ENCODE measurements around the gene FOXL2NB. TPM values are rescaled to one million over a fixed set of nuclear protein-coding genes. Genes with fewer than 3 reads are reported as not detected.

Gene FOXL2NB
- total RNA-seq, 1 experiment from 2014 or later: not detected

DNA sequence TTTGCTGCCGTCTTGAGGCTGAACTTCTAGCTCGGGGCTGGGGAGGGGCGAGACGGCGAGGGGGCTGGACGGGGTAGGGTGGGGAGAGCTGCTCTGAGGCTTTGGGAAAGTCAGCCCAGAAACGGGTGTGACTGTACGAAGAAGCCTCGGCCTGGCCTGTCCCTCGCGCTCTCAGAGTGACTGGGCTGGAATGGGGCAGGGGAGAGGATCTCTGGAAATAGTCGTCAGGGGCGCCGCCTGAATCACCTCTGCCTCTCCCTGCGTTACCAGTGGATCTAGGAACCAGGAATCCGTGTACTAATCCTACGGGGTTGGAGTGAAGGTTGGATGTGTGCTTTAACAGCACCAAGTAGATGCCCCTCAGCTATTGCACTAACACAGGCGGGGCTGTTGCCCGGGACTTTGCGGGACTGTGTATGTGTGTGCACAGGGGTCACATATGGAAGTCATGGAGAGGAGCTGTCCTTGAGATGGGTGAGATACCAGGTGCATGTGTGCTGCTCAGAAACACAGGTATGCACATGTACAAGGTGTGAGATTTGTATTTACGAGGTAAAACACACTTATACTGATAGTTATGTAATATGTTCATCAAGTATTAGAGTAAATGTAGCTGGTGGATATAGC, 591 bp downstream of the FOXL2NB start:
- no peak overlapping the region for H3K4me2 ChIP-seq (ENCODE audit: low read depth, low read length, poor library complexity, severe bottlenecking)
- H3K27ac ChIP-seq (ENCODE audit: low read length): no peak overlapping the region

DNA sequence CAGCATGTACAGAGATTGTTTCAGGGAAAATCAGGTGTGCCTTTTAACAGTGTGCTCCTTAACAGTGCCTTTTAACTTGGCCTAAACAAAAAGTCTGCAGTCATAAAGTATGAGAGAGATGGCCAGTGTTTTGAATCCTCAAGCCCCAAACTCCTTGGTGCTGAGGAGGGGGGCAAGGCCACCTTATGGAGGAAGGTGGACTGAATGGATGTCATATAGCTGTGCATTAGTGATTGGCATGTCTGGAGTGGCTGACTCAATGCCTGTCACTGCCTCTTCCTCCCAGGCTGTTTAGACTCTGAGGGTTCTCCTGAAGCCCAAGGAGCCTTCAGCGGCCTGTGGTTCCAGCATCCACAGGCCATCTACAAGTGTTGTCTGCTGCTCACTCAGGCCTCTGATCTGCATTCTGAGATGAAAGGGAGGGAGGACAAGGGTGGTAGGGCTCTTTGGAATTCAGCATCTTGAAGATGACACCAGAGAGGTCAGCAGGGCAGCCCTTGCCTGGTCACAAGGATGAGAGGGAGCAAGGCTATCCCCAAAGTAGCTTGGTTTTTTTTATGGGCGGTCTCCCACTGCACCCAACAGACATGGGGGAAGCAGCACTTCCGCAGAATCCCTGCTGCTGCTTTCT, 1.5 kb downstream of the FOXL2NB start:
- H3K9me2 ChIP-seq (replicated peaks; ENCODE audit: insufficient read depth, low read length): no peaks in the 10 kb centered on the region
- H3K27me3 ChIP-seq (ENCODE audit: low read length): no peaks in the 10 kb centered on the region
- DNase-seq: no peak
- no peak overlapping the region for H3K9ac ChIP-seq (ENCODE audit: low read length)
- H3K4me3 ChIP-seq (ENCODE audit: low read length): no peak overlapping the region
- no peaks in the 10 kb centered on the region for H3K79me2 ChIP-seq (ENCODE audit: low read length)
- H3K27ac ChIP-seq (ENCODE audit: low read length): no peak overlapping the region
- H3K36me3 ChIP-seq (ENCODE audit: insufficient read depth, low read length): no peaks in the 10 kb centered on the region
- H2AFZ ChIP-seq (ENCODE audit: low read length): no peak overlapping the region
- H4K20me1 ChIP-seq (ENCODE audit: insufficient read depth, low read depth, low read length): no peaks in the 10 kb centered on the region
- no peak overlapping the region for H3K4me2 ChIP-seq (ENCODE audit: low read depth, low read length, poor library complexity, severe bottlenecking)
- H3K4me1 ChIP-seq (ENCODE audit: low read length): no peaks in the 10 kb centered on the region
- H3K9me3 ChIP-seq (ENCODE audit: low read length): no peaks in the 10 kb centered on the region

More for the DNA sequence above, 591 bp downstream of the FOXL2NB start:
- no peaks in the 10 kb centered on the region for H3K9me2 ChIP-seq (replicated peaks; ENCODE audit: insufficient read depth, low read length)
- H3K9ac ChIP-seq (ENCODE audit: low read length): no peak overlapping the region
- no peaks in the 10 kb centered on the region for H3K27me3 ChIP-seq (ENCODE audit: low read length)
- no peaks in the 10 kb centered on the region for H3K4me1 ChIP-seq (ENCODE audit: low read length)
- DNase-seq: no peak
- no peaks in the 10 kb centered on the region for H3K79me2 ChIP-seq (ENCODE audit: low read length)
- H4K20me1 ChIP-seq (ENCODE audit: insufficient read depth, low read depth, low read length): no peaks in the 10 kb centered on the region
- no peaks in the 10 kb centered on the region for H3K9me3 ChIP-seq (ENCODE audit: low read length)
- H2AFZ ChIP-seq (ENCODE audit: low read length): no peak overlapping the region
- no peaks in the 10 kb centered on the region for H3K36me3 ChIP-seq (ENCODE audit: insufficient read depth, low read length)
- no peak overlapping the region for H3K4me3 ChIP-seq (ENCODE audit: low read length)

DNA sequence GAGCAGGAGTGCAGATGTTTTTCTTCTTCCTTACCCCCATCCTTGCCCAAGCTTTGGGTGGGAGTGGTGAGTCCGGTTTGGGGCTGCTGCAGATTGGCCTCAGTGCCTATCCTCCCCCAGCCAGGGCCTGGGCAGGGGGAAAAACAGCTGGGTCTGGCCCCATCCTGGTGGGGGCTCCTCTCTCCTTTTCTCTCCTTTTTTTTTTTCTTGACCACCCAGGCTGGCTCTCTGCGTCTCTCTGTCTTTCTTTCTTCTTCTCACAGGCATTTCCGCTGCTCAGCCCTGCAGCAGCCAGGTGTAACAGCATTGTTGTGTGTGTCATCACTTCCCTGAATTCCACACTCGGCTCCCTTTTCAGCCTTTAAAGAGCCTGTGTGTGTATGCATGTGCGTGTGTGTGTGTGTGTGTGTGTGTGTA, 2.0 kb downstream of the FOXL2NB start:
- Histone ChIP-seq H3K27me3 (ENCODE audit: low read length) (no peaks in the 10 kb centered on the region), H3K9me3 (ENCODE audit: low read length) (no peaks in the 10 kb centered on the region), H3K9me2 (replicated peaks; ENCODE audit: insufficient read depth, low read length) (no peaks in the 10 kb centered on the region), H3K79me2 (ENCODE audit: low read length) (no peaks in the 10 kb centered on the region), H3K4me1 (ENCODE audit: low read length) (no peaks in the 10 kb centered on the region), H3K9ac (ENCODE audit: low read length) (no peak overlapping the region), H4K20me1 (ENCODE audit: insufficient read depth, low read depth, low read length) (no peaks in the 10 kb centered on the region), H3K36me3 (ENCODE audit: insufficient read depth, low read length) (no peaks in the 10 kb centered on the region), H2AFZ (ENCODE audit: low read length) (no peak overlapping the region), H3K4me3 (ENCODE audit: low read length) (no peak overlapping the region), H3K4me2 (ENCODE audit: low read depth, low read length, poor library complexity, severe bottlenecking) (no peak overlapping the region), H3K27ac (ENCODE audit: low read length) (no peak overlapping the region)
- no peak for DNase-seq

DNA sequence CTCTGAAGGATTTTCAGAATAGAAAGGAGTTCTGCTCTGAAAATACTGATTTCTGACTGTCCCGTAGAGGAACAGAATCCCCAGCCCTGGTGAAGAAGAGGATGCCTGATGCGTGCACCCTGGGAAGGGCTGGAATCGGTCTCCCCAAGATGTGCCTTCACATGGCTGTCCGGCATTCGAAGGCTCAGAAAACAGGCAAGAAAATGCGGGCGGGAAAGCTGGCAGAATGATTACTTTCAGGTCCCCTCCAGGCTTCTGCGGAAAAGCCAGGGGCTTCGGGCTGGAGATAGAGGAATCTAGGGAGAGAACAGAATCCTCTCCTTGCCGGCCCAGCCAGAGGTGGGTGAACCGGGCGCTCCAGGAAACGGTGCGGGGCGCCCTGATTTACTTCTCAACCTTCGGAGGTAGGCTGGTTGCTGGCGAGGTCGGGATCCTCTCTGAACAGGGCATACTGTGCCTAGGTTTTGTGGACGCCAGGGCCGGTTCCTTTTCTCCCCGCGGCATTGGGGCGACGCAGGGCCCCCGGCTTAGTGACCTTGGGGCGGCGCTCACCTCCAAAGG, 2.5 kb downstream of the FOXL2NB start:
- Histone ChIP-seq H3K27ac (ENCODE audit: low read length) (no peak overlapping the region), H2AFZ (ENCODE audit: low read length) (no peak overlapping the region), H3K36me3 (ENCODE audit: insufficient read depth, low read length) (no peaks in the 10 kb centered on the region), H3K4me2 (ENCODE audit: low read depth, low read length, poor library complexity, severe bottlenecking) (no peak overlapping the region), H3K4me1 (ENCODE audit: low read length) (no peaks in the 10 kb centered on the region), H3K9ac (ENCODE audit: low read length) (no peak overlapping the region), H3K9me2 (replicated peaks; ENCODE audit: insufficient read depth, low read length) (no peaks in the 10 kb centered on the region), H3K4me3 (ENCODE audit: low read length) (no peak overlapping the region), H3K79me2 (ENCODE audit: low read length) (no peaks in the 10 kb centered on the region), H3K27me3 (ENCODE audit: low read length) (no peaks in the 10 kb centered on the region), H4K20me1 (ENCODE audit: insufficient read depth, low read depth, low read length) (no peaks in the 10 kb centered on the region), H3K9me3 (ENCODE audit: low read length) (no peaks in the 10 kb centered on the region)
- no peak for DNase-seq

DNA sequence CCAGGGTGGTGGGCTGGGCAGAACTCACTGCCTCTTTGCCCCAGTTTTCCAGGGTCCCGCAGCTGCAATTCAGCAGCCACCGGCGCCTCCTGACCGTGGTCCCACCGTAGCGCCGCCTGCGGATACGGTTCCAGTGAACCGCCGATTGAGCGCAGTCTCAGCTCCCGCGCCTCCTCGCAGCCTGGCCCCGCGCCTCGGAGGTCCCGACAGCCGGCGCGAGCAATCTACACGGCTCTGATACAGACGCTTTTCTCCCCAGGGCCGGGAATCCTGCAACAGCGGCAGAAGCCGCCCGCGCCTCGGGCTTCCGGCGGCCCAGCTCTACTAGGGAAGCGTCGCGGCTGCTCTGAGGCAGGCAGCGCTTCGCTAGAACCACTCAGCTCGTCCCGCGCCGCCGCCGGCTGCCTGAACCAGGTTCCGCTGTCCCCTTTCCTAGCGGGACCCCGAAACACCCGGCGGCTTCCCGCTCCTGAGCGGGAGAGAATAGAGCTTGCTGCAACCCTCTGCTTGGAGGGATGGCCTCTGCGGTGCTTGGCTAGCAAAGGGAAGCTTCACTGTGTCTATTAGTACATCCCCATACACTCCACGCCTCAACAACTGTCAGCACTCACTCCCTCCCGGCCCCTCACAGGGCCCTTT, 3.1 kb downstream of the FOXL2NB start:
- no peak overlapping the region for H3K4me2 ChIP-seq (ENCODE audit: low read depth, low read length, poor library complexity, severe bottlenecking)
- H3K27ac ChIP-seq (ENCODE audit: low read length): no peak overlapping the region
- H3K79me2 ChIP-seq (ENCODE audit: low read length): no peaks in the 10 kb centered on the region
- H3K4me3 ChIP-seq (ENCODE audit: low read length): no peak overlapping the region
- no peaks in the 10 kb centered on the region for H4K20me1 ChIP-seq (ENCODE audit: insufficient read depth, low read depth, low read length)
- H3K4me1 ChIP-seq (ENCODE audit: low read length): no peaks in the 10 kb centered on the region
- no peaks in the 10 kb centered on the region for H3K9me3 ChIP-seq (ENCODE audit: low read length)
- H3K36me3 ChIP-seq (ENCODE audit: insufficient read depth, low read length): no peaks in the 10 kb centered on the region
- no peaks in the 10 kb centered on the region for H3K9me2 ChIP-seq (replicated peaks; ENCODE audit: insufficient read depth, low read length)
- H2AFZ ChIP-seq (ENCODE audit: low read length): no peak overlapping the region
- no peak overlapping the region for H3K9ac ChIP-seq (ENCODE audit: low read length)
- DNase-seq: no peak
- H3K27me3 ChIP-seq (ENCODE audit: low read length): no peaks in the 10 kb centered on the region

DNA sequence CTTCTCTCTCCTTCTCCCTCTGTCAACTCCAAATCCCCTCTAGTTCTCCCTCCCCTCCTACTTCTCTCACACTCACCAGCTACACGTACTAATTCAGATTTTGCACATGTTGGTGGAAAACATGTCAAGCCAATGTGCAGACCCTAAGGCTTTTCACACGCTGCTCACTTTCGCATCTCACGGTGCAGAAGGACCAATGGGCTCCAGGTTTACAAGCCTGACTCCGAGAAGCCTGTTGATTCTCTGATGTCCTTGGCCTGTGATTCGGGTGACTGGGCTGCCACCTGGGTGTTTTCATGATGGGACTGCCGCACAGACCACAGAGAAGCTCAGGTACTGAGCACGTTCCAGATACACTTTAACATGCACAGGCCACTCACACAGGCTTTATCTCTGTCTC, 3.7 kb downstream of the FOXL2NB start:
- H3K9me2 ChIP-seq (replicated peaks; ENCODE audit: insufficient read depth, low read length): no peaks in the 10 kb centered on the region
- H3K4me1 ChIP-seq (ENCODE audit: low read length): no peaks in the 10 kb centered on the region
- no peaks in the 10 kb centered on the region for H3K27me3 ChIP-seq (ENCODE audit: low read length)
- no peaks in the 10 kb centered on the region for H3K36me3 ChIP-seq (ENCODE audit: insufficient read depth, low read length)
- H2AFZ ChIP-seq (ENCODE audit: low read length): no peak overlapping the region
- no peaks in the 10 kb centered on the region for H3K79me2 ChIP-seq (ENCODE audit: low read length)
- no peaks in the 10 kb centered on the region for H3K9me3 ChIP-seq (ENCODE audit: low read length)
- no peak overlapping the region for H3K4me3 ChIP-seq (ENCODE audit: low read length)
- no peak overlapping the region for H3K27ac ChIP-seq (ENCODE audit: low read length)
- no peak overlapping the region for H3K9ac ChIP-seq (ENCODE audit: low read length)
- no peaks in the 10 kb centered on the region for H4K20me1 ChIP-seq (ENCODE audit: insufficient read depth, low read depth, low read length)
- no peak overlapping the region for H3K4me2 ChIP-seq (ENCODE audit: low read depth, low read length, poor library complexity, severe bottlenecking)
- no peak for DNase-seq

DNA sequence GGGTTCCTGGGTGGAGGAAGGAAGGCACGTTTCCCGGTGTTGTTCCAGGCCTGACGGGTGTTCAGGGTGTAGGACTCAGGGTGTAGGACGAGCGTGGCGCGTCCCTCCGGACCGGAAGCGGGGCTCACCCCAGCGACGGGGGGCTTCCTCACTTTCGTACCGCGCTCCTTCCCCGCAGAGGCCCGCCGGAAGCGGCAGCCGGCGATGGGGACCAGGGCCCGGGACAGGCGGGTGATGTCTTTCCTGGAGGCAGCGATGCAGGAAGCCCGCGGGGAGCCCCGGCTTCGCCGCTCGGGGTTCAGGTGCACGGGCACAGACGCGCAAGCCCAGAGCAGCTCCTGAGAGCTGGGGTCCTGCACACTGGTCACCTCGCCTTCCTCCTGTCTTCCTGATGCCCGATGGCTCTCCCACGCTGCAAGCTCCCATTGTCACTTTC, 13.4 kb downstream of the FOXL2NB start:
- no peaks in the 10 kb centered on the region for H4K20me1 ChIP-seq (ENCODE audit: insufficient read depth, low read depth, low read length)
- no peak for DNase-seq
- H3K27me3 ChIP-seq (ENCODE audit: low read length): no peaks in the 10 kb centered on the region
- no peak overlapping the region for H3K9ac ChIP-seq (ENCODE audit: low read length)
- no peak overlapping the region for H3K4me3 ChIP-seq (ENCODE audit: low read length)
- H3K79me2 ChIP-seq (ENCODE audit: low read length): no peaks in the 10 kb centered on the region
- H3K4me1 ChIP-seq (ENCODE audit: low read length): no peaks in the 10 kb centered on the region
- no peaks in the 10 kb centered on the region for H3K9me3 ChIP-seq (ENCODE audit: low read length)
- no peaks in the 10 kb centered on the region for H3K36me3 ChIP-seq (ENCODE audit: insufficient read depth, low read length)
- no peak overlapping the region for H3K4me2 ChIP-seq (ENCODE audit: low read depth, low read length, poor library complexity, severe bottlenecking)
- H2AFZ ChIP-seq (ENCODE audit: low read length): no peak overlapping the region
- H3K27ac ChIP-seq (ENCODE audit: low read length): no peak overlapping the region
- H3K9me2 ChIP-seq (replicated peaks; ENCODE audit: insufficient read depth, low read length): no peaks in the 10 kb centered on the region

DNA sequence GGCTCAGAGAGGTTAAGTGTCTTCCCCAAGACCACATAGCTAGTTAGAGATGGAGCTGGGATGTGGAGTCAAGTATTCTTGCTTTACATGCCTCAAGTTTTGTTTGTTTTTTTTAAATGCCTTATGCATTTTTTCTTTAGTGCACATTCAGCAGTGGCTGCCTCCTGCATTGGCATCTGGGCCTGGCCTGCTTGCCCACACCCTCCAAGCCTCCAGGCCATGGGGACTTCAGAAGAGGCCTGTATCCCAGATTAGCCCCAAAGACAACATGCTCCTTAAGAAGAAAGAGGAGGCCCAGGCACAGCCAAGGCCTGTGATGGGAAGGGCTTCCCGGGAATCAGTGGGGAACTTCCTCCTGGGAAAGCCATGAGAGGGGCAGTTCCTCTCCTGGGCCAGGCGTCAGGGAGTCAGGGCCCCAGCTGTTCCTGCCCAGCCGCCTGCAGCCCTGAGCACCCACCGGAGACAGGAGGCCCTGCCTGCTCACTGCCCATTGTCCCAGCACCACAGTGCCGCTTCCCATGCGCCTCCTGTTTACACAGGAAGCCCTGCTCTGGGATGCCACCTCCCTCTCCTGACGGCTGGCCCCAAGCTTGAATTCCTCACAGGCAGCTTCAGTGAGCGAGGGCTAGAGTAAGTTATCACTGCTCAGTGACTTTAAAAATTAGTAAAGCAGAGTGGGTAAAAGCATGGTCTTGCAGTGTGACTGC, 16.0 kb downstream of the FOXL2NB start:
- Histone ChIP-seq H3K4me2 (ENCODE audit: low read depth, low read length, poor library complexity, severe bottlenecking) (no peak overlapping the region), H3K36me3 (ENCODE audit: insufficient read depth, low read length) (no peaks in the 10 kb centered on the region), H3K4me3 (ENCODE audit: low read length) (no peak overlapping the region), H3K79me2 (ENCODE audit: low read length) (no peaks in the 10 kb centered on the region), H4K20me1 (ENCODE audit: insufficient read depth, low read depth, low read length) (no peaks in the 10 kb centered on the region), H3K4me1 (ENCODE audit: low read length) (no peaks in the 10 kb centered on the region), H3K9me3 (ENCODE audit: low read length) (no peaks in the 10 kb centered on the region), H3K9ac (ENCODE audit: low read length) (no peak overlapping the region), H3K27me3 (ENCODE audit: low read length) (no peaks in the 10 kb centered on the region), H3K27ac (ENCODE audit: low read length) (no peak overlapping the region), H2AFZ (ENCODE audit: low read length) (no peak overlapping the region), H3K9me2 (replicated peaks; ENCODE audit: insufficient read depth, low read length) (no peaks in the 10 kb centered on the region)
- no peak for DNase-seq

Data from Karpas-422 (cell line).